GM04503 (cell line): Measurements from ENCODE around the gene FLNA.
"Not testable (repeated sequence)": the region's sequence is repeated elsewhere in the genome, so short reads cannot be mapped to it uniquely, and the experiment has no call there.

Experiments used
- DNase-seq: peaks from one replicate; pipeline ENCODE4 v3.0.0-alpha.2; 2012; ENCODE audit warnings: low read depth

The FLNA gene, protein sequence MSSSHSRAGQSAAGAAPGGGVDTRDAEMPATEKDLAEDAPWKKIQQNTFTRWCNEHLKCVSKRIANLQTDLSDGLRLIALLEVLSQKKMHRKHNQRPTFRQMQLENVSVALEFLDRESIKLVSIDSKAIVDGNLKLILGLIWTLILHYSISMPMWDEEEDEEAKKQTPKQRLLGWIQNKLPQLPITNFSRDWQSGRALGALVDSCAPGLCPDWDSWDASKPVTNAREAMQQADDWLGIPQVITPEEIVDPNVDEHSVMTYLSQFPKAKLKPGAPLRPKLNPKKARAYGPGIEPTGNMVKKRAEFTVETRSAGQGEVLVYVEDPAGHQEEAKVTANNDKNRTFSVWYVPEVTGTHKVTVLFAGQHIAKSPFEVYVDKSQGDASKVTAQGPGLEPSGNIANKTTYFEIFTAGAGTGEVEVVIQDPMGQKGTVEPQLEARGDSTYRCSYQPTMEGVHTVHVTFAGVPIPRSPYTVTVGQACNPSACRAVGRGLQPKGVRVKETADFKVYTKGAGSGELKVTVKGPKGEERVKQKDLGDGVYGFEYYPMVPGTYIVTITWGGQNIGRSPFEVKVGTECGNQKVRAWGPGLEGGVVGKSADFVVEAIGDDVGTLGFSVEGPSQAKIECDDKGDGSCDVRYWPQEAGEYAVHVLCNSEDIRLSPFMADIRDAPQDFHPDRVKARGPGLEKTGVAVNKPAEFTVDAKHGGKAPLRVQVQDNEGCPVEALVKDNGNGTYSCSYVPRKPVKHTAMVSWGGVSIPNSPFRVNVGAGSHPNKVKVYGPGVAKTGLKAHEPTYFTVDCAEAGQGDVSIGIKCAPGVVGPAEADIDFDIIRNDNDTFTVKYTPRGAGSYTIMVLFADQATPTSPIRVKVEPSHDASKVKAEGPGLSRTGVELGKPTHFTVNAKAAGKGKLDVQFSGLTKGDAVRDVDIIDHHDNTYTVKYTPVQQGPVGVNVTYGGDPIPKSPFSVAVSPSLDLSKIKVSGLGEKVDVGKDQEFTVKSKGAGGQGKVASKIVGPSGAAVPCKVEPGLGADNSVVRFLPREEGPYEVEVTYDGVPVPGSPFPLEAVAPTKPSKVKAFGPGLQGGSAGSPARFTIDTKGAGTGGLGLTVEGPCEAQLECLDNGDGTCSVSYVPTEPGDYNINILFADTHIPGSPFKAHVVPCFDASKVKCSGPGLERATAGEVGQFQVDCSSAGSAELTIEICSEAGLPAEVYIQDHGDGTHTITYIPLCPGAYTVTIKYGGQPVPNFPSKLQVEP (N-terminal part only)

GRCh38 chrX:154374313-154375155 lies at the start of gene FLNA:
TSS of gene FLNA (minus strand) at chrX:154374634. CDS start at chrX:154371245, 3,389 bp downstream.
- DNase-seq: no peak

GRCh38 chrX:154420402-154420756 lies 45.9 kb upstream of the FLNA start:
- no peak for DNase-seq

GRCh38 chrX:154419688-154420401 lies 45.4 kb upstream of the FLNA start:
- no peak for DNase-seq

GRCh38 chrX:154419189-154419588 lies 44.8 kb upstream of the FLNA start:
- DNase-seq: no peak

- no peak for DNase-seq
These were observed 42.7 kb upstream of the FLNA start for GRCh38 chrX:154417157-154417556.

DNA sequence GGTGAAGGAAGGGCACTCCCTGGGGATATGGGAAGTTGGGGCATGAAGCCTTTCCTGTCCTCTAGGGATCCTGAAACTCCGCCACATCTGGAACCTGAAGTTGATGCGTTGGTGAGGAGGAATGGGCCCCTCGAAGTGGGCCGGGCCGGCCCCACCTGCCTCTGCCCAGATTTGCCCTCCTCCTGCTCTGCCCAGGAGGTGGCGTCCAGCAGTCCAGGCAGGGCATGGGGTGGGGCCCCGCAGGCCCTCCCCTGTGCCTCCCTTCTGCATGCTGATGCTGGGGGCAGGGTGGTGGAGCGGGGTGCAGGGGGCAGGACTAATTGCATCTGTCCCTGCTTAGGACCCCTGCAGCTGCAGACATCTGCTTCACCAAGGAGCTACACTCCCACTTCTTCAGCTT lies 38.7 kb upstream of the FLNA start:
- DNase-seq: no peak

DNA sequence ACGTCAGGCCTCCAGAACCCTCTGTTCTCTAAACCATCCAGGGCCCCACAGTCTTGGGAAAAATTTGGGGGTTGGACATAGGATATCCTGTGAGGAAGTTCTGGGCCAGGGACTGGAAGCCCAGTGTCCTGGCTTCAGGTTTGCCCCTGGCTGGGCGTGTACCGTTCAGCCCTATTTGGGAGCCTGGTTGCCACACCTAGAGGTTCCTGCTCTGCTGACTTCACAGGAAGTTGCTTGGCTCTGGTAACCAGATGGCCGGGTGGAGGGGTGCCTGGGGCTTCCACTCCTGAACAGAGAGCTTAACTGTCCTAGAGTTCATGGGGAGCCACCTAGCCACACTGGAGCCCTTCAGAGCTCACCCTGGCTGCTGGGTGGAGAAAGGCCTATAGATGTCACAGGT lies 38.0 kb upstream of the FLNA start:
- DNase-seq: no peak

- no peak for DNase-seq
These were observed 37.5 kb upstream of the FLNA start for GRCh38 chrX:154411981-154412340.

DNA sequence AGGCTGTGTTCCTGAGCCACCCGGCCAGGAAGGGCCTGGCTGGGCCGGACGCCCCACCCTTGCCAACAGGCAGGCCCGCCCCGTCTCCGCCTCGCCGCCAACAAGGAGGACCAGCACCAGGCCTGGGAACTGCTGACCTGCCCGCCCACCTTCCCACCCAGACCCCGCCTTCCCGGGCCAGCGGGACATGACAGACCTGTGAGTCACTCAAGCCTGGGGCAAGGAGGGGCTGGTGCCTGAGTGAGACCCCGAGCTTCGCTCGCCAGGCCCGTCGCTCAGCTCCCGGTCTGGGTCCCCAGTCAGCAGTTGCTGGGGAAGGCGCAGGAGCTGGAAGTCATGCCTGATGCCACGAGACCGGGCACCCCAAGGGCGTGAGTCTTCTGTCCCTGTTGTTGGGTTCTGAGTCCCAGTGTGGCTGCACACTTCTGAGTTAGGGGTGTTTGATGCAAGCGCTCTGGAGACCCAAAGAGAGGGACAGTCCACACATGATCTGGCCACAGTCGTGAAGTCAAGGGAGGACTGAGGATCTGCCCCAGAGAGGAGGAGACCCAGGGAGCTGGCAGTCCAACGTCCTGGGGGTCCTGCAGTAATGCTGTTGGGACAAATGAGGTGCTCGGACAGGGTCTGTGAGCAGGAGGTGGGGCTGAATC lies 34.9 kb upstream of the FLNA start, which contains the start of gene DNASE1L1:
DNASE1L1 (minus strand) TSS at position 33 of the 650 bp plus-strand sequence. CDS start 3,686 bp downstream, outside the sequence.
- no peak for DNase-seq

- DNase-seq: no peak
These were observed 34.3 kb upstream of the FLNA start for GRCh38 chrX:154408659-154409221.

DNA sequence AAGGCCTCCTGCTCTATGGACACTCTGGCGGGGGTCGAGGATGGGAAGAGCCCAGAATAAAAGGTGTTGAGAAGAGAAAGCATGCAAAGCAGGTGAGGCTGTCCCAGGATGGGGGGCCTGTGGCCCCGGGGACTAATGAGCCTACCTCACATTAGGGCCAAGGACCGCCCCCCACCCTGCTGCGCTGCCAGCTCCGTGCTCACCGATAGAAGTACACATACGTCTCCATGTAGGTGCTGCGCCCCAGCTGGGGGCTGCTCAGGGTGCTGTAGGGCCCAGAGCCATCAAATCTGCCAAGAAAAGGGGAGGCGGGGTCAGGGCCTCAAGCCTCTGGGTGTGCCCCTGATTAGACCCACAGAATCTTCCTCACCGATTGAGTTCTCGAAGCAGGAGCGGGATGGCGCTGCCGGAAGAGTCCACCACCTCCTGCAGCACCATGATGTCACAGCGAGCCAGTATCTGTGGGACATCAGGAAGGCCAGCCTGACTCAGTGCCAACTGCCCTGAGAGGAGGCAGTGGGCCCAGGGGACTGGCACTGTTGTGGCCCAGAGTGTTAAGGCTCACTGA lies 30.3 kb upstream of the FLNA start:
- no peak for DNase-seq

GRCh38 chrX:154403858-154404257 lies 29.4 kb upstream of the FLNA start:
- DNase-seq: no peak

DNA sequence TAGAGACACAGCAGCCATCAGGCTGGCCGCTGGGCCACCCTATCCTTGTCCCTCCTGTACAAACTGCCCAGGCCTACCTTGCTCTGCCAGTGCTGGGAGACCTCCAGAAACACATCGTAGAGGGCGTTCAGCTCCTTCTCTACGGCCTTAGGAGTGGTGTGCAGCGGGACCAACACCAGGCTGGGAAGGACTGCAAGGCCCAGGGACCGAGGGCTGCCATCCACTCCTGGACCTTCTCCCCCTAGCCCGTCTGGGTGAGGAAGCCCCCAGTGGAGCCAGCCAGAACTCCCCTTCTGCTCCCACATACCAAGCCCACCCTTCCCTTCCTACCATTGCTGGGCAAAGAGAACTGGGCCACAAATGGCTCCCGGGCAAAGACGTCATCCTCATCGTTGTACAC lies 28.8 kb upstream of the FLNA start:
- no peak for DNase-seq

DNA sequence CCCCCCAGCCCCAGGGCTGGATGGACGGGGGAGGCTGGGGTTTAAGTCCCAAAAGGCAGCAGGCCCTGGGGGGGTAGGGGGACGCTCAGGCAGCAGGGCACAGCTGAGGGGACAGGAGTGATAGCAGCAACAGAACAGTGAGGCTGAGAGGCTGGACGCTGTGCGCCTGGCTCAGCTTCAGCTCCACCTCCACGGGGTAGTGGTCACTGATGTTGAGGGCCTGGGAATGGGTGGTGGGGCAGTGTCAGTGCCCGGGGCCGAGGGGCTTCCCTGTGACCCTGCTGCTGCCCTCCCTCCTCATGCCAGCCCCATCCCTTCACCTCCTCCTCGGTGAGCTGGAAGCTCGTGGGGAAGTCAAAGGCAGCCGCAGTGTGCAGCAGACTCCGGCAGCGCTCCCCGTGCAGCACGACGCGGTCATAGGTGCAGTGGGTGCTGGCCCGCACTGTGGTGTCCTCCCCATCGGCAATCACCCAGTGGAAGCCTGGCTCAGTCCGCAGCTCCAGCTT lies 28.2 kb upstream of the FLNA start:
- DNase-seq: no peak

DNA sequence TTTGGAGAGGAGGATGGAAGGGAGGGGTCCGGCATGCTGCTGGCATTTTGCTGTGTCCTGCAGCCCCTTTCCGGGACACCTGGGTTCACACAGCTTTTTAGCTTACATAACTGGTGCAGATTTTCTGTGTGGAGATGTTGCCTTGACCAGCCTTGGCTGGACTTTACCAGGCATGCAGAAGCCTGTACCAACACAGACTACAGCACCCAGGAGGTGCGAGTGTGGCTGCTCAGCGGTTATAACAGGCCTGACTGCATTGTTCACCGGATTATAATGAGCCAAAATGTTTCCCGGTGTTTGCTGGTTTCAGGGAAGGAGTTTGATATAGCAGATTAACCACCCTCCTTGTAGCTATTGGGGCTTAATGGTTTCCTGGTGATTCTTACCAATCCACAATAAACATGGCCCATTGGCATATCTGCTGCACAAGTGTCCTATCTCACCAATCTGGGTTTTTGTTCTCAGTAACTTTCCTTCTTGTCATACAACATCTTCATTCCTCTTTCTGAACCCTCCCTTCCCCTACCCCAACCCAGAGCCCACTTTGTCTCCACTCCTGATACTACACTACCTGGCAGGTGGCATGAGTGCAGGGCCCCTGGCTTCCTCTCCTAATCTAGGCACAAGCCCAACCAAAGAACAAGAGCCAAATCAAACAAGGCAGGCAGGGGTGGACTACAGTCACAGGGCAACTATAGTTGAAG lies 27.6 kb upstream of the FLNA start:
- no peak for DNase-seq

- DNase-seq: no peak
These were observed 26.8 kb upstream of the FLNA start for GRCh38 chrX:154401045-154401799.

- DNase-seq: not testable (repeated sequence)
These were observed 26.0 kb upstream of the FLNA start for GRCh38 chrX:154400369-154400817.
